HL-60 (cell line): ENCODE data around the gene ANXA11.
"Not testable (repeated sequence)": the region's sequence is repeated elsewhere in the genome, so short reads cannot be mapped to it uniquely, and the experiment has no call there.

Source experiments
- CTCF ChIP-seq: IDR thresholded peaks from one replicate; pipeline ENCODE4 v1.5.1; 2011; ENCODE audit warnings: low read length, control low read depth, inconsistent platforms; ENCODE audit not compliant: insufficient read depth
- GABPA ChIP-seq: IDR thresholded peaks from 2 replicates; pipeline ENCODE4 v1.6.1; 2012; ENCODE audit warnings: low read depth
- POLR2AphosphoS5 ChIP-seq: IDR thresholded peaks from 2 replicates; pipeline ENCODE4 v1.6.1; 2012; ENCODE audit warnings: low read depth
- REST ChIP-seq: IDR thresholded peaks from 2 replicates; pipeline ENCODE4 v1.6.1; 2012; ENCODE audit warnings: low read depth; ENCODE audit not compliant: insufficient replicate concordance
- SPI1 ChIP-seq: IDR thresholded peaks from 2 replicates; pipeline ENCODE4 v1.6.1; 2012; ENCODE audit warnings: low read depth, mild to moderate bottlenecking, borderline replicate concordance

GRCh38 chr10:80218878-80219277 lies 13.5 kb upstream of the ANXA11 start:
- TF ChIP-seq CTCF, REST, POLR2AphosphoS5, GABPA, SPI1: not testable (repeated sequence)
